RCC 7860 (cell line): ENCODE data around the gene PTPN14.
A peak's percentile ranks its signal among the peaks of the same experiment; 100 is the strongest.

Source experiments
- DNase-seq: peaks from one replicate; pipeline ENCODE4 v3.0.0-alpha.2; 2015; ENCODE audit warnings: low spot score
- FAIRE-seq: peaks from 2 replicates; lab custom pipeline; 2012; peaks lifted over from hg19 to GRCh38; lab: Jason Lieb, UNC

The PTPN14 gene

GRCh38 chr1:214569357-214570004 lies 18.1 kb upstream of the PTPN14 start:
- DNase-seq: peak; percentile 70
- peak; percentile 94 for FAIRE-seq

- no peak for DNase-seq
- FAIRE-seq: no peak
These were observed 16.9 kb upstream of the PTPN14 start for GRCh38 chr1:214568328-214568727.

GRCh38 chr1:214567481-214567980 lies 16.1 kb upstream of the PTPN14 start:
- DNase-seq: no peak
- no peak for FAIRE-seq

GRCh38 chr1:214566158-214567104 lies 15.0 kb upstream of the PTPN14 start:
- FAIRE-seq (peak; percentile 99), DNase-seq (peak; percentile 96)

DNA sequence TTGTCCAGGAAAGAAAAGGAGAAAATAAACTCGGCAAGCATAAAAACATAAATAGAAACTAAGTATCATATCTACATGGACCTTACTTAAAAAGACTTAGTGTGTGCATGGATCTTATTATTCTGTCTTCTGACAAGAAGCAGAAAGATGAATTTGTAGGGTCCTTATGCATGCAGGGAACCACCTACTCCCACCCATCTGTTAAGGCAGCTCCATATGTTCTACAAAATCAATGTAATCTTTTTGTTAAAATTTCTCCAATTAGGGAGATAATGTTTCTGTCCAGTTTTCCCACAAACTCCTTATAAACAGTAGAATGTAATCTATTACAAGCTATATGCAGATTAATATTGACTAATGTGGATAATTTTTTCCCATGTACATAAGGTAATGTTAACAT lies 13.9 kb upstream of the PTPN14 start:
- DNase-seq: no peak
- FAIRE-seq: no peak

DNA sequence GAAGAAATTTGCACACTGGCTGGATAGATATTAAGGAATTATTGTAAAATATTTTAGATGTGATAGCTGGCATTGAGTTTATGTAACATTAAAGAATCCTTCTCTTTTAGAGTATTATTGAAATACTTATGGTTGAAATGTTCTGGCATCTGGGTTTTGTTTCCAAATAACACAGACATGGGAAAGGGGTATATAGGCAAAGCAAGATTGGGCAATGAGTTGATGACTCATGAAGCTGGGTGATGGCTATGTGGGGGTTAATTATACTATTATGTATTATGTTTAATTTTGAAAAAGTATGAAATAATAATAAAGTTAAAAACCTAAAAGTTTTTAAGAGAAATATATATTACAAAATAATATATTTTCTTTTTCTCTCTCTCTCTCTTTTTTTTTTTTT lies 12.5 kb upstream of the PTPN14 start:
- DNase-seq (no peak), FAIRE-seq (peak; percentile 68)

- DNase-seq: peak; percentile 95
- peak; percentile 98 for FAIRE-seq
These were observed 6.7 kb upstream of the PTPN14 start for GRCh38 chr1:214557952-214558735.

DNA sequence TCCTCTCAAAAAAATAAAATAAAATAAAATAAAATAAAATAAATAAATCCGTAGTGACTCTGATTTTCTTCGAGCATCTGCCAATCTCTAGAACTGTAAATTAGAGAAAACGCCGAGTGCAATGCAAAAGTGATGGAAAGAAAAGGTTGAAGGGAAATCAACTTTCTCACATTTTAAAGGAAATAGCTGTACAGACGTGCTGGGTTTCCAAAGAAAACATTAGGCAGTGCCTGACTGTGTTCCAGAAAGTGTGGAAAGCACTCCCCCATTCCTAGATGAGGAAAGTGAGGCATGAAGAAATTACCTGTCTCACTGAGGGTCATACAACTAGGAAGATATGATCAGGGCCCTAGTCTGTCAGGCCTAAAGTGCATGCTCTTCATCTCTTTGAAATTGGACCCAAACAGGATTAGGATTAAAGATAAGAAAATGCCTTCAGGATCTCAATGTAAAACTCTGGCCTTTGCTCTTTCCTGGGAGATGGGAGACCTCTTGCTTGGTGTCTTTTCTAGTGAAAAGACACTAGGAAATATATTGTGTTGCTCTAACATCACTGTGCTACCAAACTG lies 1.8 kb upstream of the PTPN14 start:
- FAIRE-seq (no peak), DNase-seq (no peak)

DNA sequence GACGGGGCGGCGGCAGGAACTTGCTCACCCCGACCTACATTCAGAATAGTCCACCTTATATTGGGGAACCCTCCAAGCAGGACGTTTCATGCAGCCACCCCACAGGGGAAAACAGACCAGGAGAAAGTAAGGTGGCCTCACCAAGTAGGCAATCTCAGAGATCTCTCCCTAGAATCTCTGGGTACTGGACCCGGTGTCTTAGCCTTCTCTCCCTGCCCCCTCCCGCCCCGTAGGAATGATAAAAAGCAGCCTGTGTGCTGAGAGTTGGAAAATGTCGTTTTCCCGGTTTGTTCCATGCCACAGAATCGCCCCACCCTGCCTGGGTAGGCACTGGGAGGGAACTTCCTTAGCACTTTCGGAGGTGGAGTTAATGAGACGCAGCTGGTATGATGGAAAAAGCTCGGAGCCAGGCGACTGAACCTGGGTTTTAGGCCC lies 789 bp upstream of the PTPN14 start:
- DNase-seq (peak; percentile 89), FAIRE-seq (peak; percentile 90)

- no peak for FAIRE-seq
- DNase-seq: no peak
These were observed 456 bp downstream of the PTPN14 start for GRCh38 chr1:214550857-214551435.

DNA sequence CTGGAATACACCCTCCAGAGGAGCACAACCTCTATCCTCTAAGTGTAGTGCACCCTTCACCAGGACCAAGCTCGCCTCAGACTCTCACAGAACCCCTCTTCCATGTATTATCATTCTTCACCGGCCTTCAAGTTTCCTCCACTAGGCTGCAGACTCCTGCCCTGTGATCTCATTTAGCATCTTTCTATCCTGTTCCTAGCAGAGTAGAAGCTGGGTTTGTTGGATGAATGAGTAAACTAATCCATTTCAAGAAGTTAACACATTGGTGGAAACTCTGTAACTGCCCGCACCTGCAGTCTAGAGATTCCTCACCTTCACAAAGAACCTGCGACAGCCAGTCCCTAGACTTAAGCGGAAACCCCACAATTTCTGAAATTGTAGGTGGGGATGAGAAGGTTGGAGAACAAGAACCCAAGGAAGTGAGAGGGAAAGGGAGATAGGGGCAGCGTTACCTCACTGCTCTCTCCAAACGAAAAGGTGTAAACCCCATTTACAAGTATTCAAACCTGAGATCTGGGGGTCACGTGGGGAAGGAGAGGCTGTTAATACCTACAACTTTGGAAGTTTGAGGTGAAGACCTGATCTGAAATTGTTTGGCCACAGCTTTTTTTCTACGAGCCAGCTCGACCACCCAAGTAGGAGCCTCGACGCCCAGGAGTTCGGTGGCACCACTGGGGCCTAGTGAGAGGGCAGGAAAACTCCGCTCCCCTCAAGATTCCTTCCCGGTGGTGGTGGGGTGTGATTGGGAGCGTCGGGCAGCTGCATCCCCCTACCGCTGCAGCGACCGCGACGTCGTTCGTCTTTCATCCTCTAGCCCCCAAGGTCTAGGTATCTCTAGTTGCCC lies 1.2 kb downstream of the PTPN14 start:
- FAIRE-seq: peak; percentile 16
- DNase-seq: peak; percentile 63

GRCh38 chr1:214549604-214550003 lies 1.8 kb downstream of the PTPN14 start:
- no peak for DNase-seq
- no peak for FAIRE-seq

DNA sequence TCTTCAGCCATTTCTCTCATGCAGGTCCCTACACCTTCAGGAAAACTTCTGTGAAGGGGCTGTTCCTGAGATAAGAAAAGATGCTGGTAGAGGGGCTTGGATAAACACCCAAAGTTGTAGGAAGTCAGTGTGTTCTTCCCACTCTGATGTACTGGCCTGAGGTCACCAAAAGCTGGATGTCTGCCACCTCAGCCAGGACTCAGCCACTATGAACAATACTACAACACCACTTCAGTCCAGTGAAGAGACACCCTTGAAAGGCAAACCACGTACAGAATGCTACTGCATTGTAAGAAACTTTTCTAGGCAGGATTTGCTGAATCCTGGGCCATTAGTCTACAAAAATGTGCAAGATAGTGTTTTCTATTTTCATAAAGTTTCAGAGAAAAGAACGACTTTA lies 2.4 kb downstream of the PTPN14 start:
- FAIRE-seq (peak; percentile 83), DNase-seq (peak; percentile 73)

- FAIRE-seq (no peak), DNase-seq (no peak)
These were observed 3.1 kb downstream of the PTPN14 start for GRCh38 chr1:214548271-214548670.

DNA sequence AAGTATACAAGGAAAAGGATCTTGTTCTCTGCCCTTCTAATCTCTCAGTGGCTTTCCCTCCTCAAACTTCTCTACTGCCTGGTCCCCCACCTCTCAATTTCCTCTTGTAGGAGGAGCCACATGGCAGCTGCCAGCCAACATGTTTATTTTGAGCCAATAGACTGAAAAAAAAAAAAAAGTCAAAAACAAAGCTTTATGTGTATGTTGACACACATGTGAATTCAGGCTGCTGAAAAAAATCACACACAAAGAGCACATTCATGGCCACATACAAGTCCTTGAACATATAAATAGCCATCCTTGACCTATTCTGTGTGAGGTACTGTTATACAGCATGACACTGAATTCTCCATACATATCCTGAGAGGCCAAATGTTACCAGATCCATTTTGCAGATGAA lies 3.7 kb downstream of the PTPN14 start:
- FAIRE-seq (no peak), DNase-seq (no peak)

- DNase-seq (peak; percentile 40), FAIRE-seq (peak; percentile 85)
These were observed 4.3 kb downstream of the PTPN14 start for GRCh38 chr1:214546886-214547641.

DNA sequence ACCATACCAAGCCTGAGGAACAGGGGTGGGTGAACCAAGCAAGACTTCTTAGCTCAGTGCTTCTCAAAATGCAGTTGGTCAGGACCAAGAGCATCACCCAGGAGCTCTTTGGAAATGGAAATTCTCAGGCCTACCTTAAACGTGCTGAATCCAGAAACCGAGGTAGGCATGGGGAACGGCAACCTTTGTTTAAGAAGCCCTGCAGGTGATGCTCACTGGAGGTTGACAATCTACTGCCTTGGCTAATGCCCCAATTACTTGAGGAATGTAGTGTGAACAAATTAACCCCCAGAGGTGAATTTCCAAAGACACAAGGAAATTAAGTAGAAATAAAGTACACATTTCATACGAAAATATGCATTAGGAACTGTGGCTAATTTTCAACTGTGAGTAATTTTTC lies 5.3 kb downstream of the PTPN14 start:
- no peak for FAIRE-seq
- DNase-seq: no peak

DNA sequence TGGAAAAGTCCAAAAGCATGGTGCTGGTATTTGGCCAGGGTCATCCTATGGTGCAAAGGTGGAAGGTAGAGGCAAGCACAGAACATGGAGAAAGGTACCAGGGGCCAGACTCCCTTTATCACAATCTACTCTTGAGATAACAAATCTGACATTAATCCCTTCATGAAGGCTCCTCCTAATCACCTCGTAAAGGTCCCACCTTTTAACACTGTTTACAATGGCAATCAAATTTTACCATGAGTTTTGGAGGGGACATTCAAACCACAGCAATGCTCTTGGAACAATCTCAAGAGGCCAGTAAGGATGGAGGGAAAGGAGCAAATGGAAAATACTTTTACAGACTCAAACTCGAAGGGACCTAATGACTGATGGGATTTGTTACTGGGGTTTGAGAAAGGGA lies 6.1 kb downstream of the PTPN14 start:
- FAIRE-seq: no peak

DNA sequence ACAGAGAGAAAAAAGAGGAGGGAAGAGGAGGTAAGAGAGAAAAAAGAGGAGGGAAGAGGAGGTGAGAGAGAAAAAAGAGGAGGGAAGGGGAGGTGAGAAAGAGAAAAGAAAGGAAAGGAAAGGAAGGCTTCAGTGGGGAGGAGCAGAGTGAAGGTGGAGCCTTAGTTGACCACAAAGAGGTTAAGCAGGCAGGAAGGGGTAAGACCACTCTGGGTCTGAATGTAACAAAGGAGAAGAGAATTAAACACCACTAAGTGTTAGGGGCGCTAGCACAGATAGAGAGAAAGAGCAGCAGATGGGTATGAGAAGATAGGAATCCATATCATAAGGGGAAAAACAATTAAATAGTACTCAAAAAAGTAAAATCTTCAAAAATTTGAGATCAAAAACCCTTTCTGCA lies 6.6 kb downstream of the PTPN14 start:
- no peak for FAIRE-seq
- DNase-seq: no peak

More for the DNA sequence above, 6.1 kb downstream of the PTPN14 start:
- DNase-seq: no peak
